ENCODE measurements around the gene DIS3L2. TPM values are rescaled to one million over a fixed set of nuclear protein-coding genes. Genes with fewer than 3 reads are reported as not detected.

The DIS3L2 gene
- total and polyA plus RNA-seq, 2 of the 8 experiments (the other 6 are each of a cell fraction or from before 2014, with no cell fraction given): 11.5 to 21.6 TPM

- H3K79me2 ChIP-seq (ENCODE audit: control insufficient read depth in 1 of 2, insufficient read depth in 2 of 2, low read length in 2 of 2): no peaks in the 10 kb centered on the region
- no peak overlapping the region for H2BK5ac ChIP-seq (ENCODE audit: low read depth, low read length)
- no peak overlapping the region for H2AFZ ChIP-seq (ENCODE audit: low read length)
- peaks cover 0 to 7% (median 0%) of the 10 kb centered on the region in 4 experiments; a peak in 2 of 7 replicates for H3K4me1 ChIP-seq (replicated peaks in 1 of 4; ENCODE audit: control insufficient read depth in 3 of 4, insufficient read depth in 4 of 4, low read length in 3 of 4)
- no peak overlapping the region for H4K8ac ChIP-seq (ENCODE audit: extremely low read depth, insufficient read depth, low read length)
- CTCF ChIA-PET (ENCODE audit: partially characterized antibody): no interaction called here
- no peak overlapping the region for H2BK120ac ChIP-seq (replicated peaks; ENCODE audit: low read depth, low read length)
- H3K56ac ChIP-seq (replicated peaks; ENCODE audit: insufficient read length, low read depth, low read length): no peak overlapping the region
- DNase-seq (ENCODE audit: low read depth in 1 of 2, low spot score in 2 of 2) (no peak), FAIRE-seq (no peak)
- H3K4me2 ChIP-seq (ENCODE audit: insufficient read depth in 1 of 2, low read depth in 2 of 2, low read length in 2 of 2): no peak overlapping the region
- H3K27ac ChIP-seq (ENCODE audit: low read depth, low read length): no peak overlapping the region
- no peak overlapping the region for H3K18ac ChIP-seq (ENCODE audit: extremely low read depth, low read length)
- no peak overlapping the region for H2AK5ac ChIP-seq (ENCODE audit: low read depth, low read length)
- no peak overlapping the region for H2BK20ac ChIP-seq (ENCODE audit: low read length)
- no peaks in the 10 kb centered on the region for H3K36me3 ChIP-seq (ENCODE audit: control insufficient read depth in 2 of 4, insufficient read depth in 4 of 4, low read length in 3 of 4)
- H3K4ac ChIP-seq (replicated peaks; ENCODE audit: insufficient read length, low read depth, low read length): no peak overlapping the region
- peaks cover 0 to 3% of the 10 kb centered on the region in 2 experiments for H4K20me1 ChIP-seq (replicated peaks in 1 of 2; ENCODE audit: control insufficient read depth in 1 of 2, insufficient read depth in 2 of 2, low read length in 2 of 2)
- H3K27me3 ChIP-seq (replicated peaks in 1 of 4; ENCODE audit: control insufficient read depth in 3 of 4, extremely low read depth in 1 of 4, insufficient read depth in 3 of 4, low read length in 3 of 4): no peaks in the 10 kb centered on the region
- H2BK12ac ChIP-seq (ENCODE audit: low read depth, low read length): no peak overlapping the region
- no peak overlapping the region for H3K23ac ChIP-seq (ENCODE audit: insufficient read length)
- H3K9me3 ChIP-seq (ENCODE audit: insufficient read depth in 2 of 2, low read depth in 1 of 2, low read length in 1 of 2): no peaks in the 10 kb centered on the region
- H3K4me3 ChIP-seq (ENCODE audit: extremely low read depth in 1 of 4, insufficient read depth in 2 of 4, low read depth in 3 of 4, low read length in 4 of 4): no peak overlapping the region
- WGBS, 2 experiments (ENCODE audit: extremely low coverage in 1 of 2, insufficient coverage in 1 of 2, insufficient read length in 1 of 2, insufficient replicate concordance in 2 of 2, low coverage in 1 of 2, low lambda C conversion rate in 2 of 2, missing lambda C conversion rate in 1 of 2): 88% methylated on average over 4 of the region's 4 CpGs; no CpG with 5 or more reads in 1 of the 2 experiments
- no peaks in the 10 kb centered on the region for H3K79me1 ChIP-seq (ENCODE audit: low read depth, low read length)
- H4K91ac ChIP-seq (replicated peaks; ENCODE audit: insufficient read length, low read length): no peak overlapping the region
- no peak overlapping the region for H3K14ac ChIP-seq (ENCODE audit: insufficient read length)
- POLR2A ChIA-PET (ENCODE audit: partially characterized antibody): no interaction called here
- H3K23me2 ChIP-seq (ENCODE audit: low read depth, low read length): no peaks in the 10 kb centered on the region
- H3K9ac ChIP-seq (replicated peaks in 1 of 4; ENCODE audit: extremely low read depth in 1 of 4, low read depth in 3 of 4, low read length in 3 of 4): no peak overlapping the region
- H2BK15ac ChIP-seq (ENCODE audit: low read length): no peak overlapping the region
- no peak overlapping the region for H4K5ac ChIP-seq (ENCODE audit: insufficient read length, low read depth, low read length)
- TF ChIP-seq TAF7 (optimal IDR thresholded peaks at IDR 0.05; ENCODE audit: borderline replicate concordance, low read depth, low read length): no peak
- TF ChIP-seq CTCF (IDR thresholded peaks at IDR 0.05; ENCODE audit: control extremely low read depth in 1 of 3, insufficient read depth in 1 of 3, low read depth in 1 of 3, low read length in 3 of 3): no peak
- no peak for TF ChIP-seq CTBP2 (IDR thresholded peaks at IDR 0.05; ENCODE audit: borderline replicate concordance, insufficient read depth, insufficient read length, low read length)
- no peak for TF ChIP-seq JUN (IDR thresholded peaks at IDR 0.05; ENCODE audit: low read depth, low read length)
- no peak for TF ChIP-seq KDM4A (IDR thresholded peaks at IDR 0.05; ENCODE audit: low read depth, low read length, severe bottlenecking)
- no peak for TF ChIP-seq HDAC2 (IDR thresholded peaks at IDR 0.05; ENCODE audit: borderline replicate concordance in 1 of 2, low read depth in 2 of 2, low read length in 2 of 2)
- TF ChIP-seq CREB1 (IDR thresholded peaks at IDR 0.05): no peak
- TF ChIP-seq SP4 (IDR thresholded peaks at IDR 0.05; ENCODE audit: low read length): no peak
- no peak for TF ChIP-seq SP2 (IDR thresholded peaks at IDR 0.05; ENCODE audit: low read length)
- no peak for TF ChIP-seq EGR1 (IDR thresholded peaks at IDR 0.05; ENCODE audit: borderline replicate concordance, low read depth, low read length)
- TF ChIP-seq SP1 (IDR thresholded peaks at IDR 0.05; ENCODE audit: low read depth, low read length): no peak
- no peak for TF ChIP-seq MAFK (IDR thresholded peaks at IDR 0.05; ENCODE audit: low read depth, low read length)
These were observed 168.0 kb downstream of the DIS3L2 start for GRCh38 chr2:232129483-232129882.

All from H1 (cell line).